BE2C (cell line): ENCODE measurements around the gene CCDC124.

Experiments used
- DNase-seq: peaks from one replicate; pipeline ENCODE4 v3.0.0-alpha.2; 2020
- H3K27me3 ChIP-seq: fragments of 250-450 bp; sonication (Bioruptor Pico); 2 replicates; pipeline ENCODE4 v1.5.1; 2020; ENCODE audit warnings: mild to moderate bottlenecking
- H3K36me3 ChIP-seq: fragments of 250-450 bp; sonication (Bioruptor Pico); 2 replicates; pipeline ENCODE4 v1.5.1; 2020; ENCODE audit warnings: mild to moderate bottlenecking
- H3K4me1 ChIP-seq: fragments of 250-450 bp; sonication (Bioruptor Pico); 2 replicates; pipeline ENCODE4 v1.5.1; 2020
- H3K4me3 ChIP-seq: 2 replicates; pipeline ENCODE4 v1.5.1; 2011; ENCODE audit warnings: low read depth, low read length
- H3K9me3 ChIP-seq: fragments of 250-450 bp; sonication (Bioruptor Pico); 2 replicates; pipeline ENCODE4 v1.5.1; 2020
- TF ChIP-seq, protein P1 (sequence below): IDR thresholded peaks from 2 replicates; pipeline ENCODE4 v1.5.1; 2012; ENCODE audit warnings: mild to moderate bottlenecking, low read depth, low read length

The CCDC124 gene

DNA sequence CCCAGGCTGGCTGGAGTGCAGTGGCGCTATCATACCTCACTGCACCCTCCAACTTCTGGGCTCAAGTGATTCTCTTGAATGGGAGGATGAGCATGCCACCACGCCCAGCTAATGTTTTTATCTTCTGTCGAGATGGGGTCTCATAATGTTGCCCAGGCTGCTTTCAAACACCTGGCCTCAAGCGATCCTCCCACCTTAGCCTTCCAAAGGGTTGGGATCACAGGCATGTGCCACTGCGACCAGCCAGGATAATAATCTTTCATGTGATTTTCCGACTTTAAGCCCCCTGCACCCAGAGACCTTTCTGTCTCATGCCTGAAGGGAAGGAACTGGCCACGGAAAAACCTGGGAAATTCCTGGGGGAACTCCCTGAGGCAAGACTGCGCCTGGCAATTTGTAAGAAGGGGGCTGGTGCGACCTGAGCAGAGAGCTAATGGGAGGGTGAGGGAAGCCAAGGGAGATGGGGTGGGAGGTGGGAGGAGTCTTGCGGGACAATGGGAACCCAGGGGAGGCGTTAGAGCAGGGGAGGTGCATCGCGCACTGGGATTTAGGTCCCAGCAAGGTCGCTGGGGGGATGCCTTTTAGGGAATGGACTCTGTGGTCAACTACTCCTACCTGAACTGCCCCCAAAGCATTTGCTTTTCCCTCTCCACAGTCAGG, 1.2 kb upstream of the CCDC124 start:
- H3K9me3 ChIP-seq, result no peaks in the 10 kb centered on the region
- TF ChIP-seq, protein P1, sequence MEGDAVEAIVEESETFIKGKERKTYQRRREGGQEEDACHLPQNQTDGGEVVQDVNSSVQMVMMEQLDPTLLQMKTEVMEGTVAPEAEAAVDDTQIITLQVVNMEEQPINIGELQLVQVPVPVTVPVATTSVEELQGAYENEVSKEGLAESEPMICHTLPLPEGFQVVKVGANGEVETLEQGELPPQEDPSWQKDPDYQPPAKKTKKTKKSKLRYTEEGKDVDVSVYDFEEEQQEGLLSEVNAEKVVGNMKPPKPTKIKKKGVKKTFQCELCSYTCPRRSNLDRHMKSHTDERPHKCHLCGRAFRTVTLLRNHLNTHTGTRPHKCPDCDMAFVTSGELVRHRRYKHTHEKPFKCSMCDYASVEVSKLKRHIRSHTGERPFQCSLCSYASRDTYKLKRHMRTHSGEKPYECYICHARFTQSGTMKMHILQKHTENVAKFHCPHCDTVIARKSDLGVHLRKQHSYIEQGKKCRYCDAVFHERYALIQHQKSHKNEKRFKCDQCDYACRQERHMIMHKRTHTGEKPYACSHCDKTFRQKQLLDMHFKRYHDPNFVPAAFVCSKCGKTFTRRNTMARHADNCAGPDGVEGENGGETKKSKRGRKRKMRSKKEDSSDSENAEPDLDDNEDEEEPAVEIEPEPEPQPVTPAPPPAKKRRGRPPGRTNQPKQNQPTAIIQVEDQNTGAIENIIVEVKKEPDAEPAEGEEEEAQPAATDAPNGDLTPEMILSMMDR, result no peak
- DNase-seq, result peak; percentile 45
- H3K36me3 ChIP-seq, result no peaks in the 10 kb centered on the region; the same call in 1 of the 2 replicates
- no peaks in the 10 kb centered on the region for H3K27me3 ChIP-seq
- no peaks in the 10 kb centered on the region for H3K4me1 ChIP-seq
- peak overlapping the region; percentile 95 for H3K4me3 ChIP-seq

DNA sequence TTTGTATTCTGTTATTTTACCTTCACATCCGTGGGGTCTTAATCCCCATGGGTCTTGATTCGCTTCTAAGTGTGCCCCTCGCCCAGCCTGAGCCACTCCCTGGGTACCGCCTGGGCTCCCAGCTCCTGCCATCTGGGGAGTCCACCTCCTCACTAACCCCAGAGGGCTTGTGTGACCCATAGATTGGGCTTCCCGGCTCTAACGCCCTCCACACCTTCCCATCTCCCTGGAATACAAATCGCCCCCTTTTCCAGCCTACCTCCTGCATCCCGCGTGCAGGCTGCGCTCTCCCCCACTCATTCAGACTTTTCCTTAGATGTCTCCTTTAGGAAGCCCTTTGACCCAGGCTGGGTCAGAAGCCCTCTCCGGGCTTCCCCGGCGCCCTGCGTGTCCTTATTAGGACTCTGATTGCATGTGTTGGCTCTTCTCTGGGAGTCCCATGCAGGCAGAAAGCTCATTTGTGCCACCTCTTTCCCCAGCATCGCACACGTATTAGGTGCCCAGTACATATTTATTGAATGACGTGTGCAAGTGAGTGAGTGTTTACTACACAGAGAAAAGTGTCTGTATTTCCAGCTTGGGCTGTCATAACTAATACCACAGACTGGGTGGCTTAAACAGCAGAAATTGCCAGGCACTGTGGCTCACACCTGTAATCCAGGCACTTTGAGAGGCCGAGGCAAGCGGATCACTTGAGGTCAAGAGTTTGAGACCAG, 757 bp downstream of the CCDC124 start:
- TF ChIP-seq, protein P1, result no peak
- H3K4me1 ChIP-seq, result no peaks in the 10 kb centered on the region
- no peaks in the 10 kb centered on the region; the same call in 1 of the 2 replicates for H3K36me3 ChIP-seq
- DNase-seq, result no peak
- no peaks in the 10 kb centered on the region for H3K9me3 ChIP-seq
- peak overlapping the region; percentile 95 for H3K4me3 ChIP-seq
- no peaks in the 10 kb centered on the region for H3K27me3 ChIP-seq

DNA sequence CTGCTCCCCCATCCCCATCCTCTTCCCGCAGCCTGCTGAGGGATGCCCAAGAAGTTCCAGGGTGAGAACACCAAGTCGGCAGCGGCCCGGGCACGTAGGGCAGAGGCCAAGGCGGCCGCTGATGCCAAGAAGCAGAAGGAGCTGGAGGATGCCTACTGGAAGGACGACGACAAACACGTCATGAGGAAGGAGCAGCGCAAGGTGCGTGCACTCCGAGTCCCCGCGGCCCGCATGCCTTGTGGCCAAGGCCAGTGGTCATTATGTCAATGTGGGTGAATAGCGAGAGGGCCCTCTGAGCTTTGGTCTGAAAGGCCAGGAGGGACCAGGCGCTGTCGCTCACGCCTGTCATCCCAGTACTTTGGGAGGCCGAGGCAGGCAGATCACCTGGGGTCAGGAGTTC, 3.6 kb downstream of the CCDC124 start:
- H3K27me3 ChIP-seq, result no peaks in the 10 kb centered on the region
- TF ChIP-seq, protein P1, result no peak
- H3K4me1 ChIP-seq, result no peaks in the 10 kb centered on the region
- no peak for DNase-seq
- H3K4me3 ChIP-seq, result no peak overlapping the region
- peaks cover 9% of the 10 kb centered on the region for H3K36me3 ChIP-seq
- no peaks in the 10 kb centered on the region for H3K9me3 ChIP-seq

DNA sequence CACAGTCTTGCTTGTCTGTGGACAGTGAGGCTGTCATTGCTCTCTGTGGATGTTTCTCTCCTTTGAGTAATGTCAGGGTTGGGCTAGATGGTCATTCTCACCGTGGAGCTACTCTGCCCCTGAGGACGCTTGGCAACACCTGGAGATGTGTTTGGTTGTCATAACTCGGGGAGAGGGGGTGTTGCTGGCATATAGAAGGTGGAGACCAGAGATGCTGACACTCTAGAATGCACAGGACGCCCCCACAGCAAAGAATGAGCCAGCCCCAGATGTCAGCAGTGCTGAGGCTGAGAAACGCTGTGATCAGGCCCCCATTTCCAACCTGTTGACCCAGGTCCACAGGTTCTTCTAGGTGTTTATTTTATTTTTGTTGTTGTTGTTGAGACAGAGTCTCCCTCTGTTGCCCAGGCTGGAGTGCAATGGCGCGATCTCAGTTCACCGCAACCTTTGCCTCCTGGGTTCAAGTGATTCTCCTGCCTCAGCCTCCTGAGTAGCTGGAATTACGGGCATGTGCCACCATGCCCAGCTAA, 4.6 kb downstream of the CCDC124 start:
- Histone ChIP-seq H3K9me3 (no peaks in the 10 kb centered on the region), H3K27me3 (no peaks in the 10 kb centered on the region), H3K4me3 (no peak overlapping the region), H3K4me1 (no peaks in the 10 kb centered on the region), H3K36me3 (peaks cover 10% of the 10 kb centered on the region)
- TF ChIP-seq, protein P1, result no peak
- no peak for DNase-seq

DNA sequence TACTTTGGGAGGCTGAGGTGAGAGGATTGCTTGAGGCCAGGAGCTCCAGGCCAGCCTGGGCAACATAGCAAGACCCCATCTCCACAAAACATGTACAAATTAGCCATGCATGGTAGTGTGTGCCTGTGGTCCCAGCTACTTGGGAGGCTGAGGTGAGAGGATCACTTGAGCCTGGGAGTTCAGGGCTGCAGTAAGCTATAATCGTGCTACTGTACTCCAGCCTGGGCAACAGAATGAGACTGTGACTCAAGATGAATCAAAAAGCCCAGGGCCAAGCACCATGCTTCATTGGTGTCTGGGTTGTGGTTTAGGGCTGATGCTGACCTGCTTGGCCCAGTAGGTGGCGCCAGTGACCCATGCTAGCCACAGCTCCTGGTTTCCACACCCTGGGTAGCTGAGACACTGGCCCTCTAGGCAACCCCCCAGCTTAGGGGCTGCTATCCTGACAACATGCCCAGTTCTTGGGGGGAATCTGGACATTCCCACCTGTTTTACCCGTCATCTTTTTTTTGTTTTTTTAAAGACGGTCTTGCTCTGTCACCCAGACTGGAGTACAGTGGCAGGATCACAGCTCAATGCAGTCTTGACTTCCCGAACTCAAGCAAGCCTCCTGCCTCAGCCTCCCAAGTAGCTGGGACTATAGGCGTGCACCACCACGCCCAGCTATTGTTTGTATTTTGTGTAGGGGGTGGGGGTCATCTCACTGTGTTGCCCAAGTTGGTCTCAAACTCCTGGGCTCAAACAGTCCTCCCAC, 5.5 kb downstream of the CCDC124 start:
- H3K36me3 ChIP-seq, result peaks cover 14% of the 10 kb centered on the region
- no peak overlapping the region for H3K4me3 ChIP-seq
- no peaks in the 10 kb centered on the region for H3K27me3 ChIP-seq
- DNase-seq, result peak; percentile 84
- H3K9me3 ChIP-seq, result no peaks in the 10 kb centered on the region
- TF ChIP-seq, protein P1, result peak; percentile 96
- H3K4me1 ChIP-seq, result 0 out of 2 replicates have a peak, but pooled peaks cover 3% of the 10 kb centered on the region
